Left ventricle myocardium superior (tissue), 1 donor: ENCODE results near the gene RANBP3L. TPM values are rescaled to one million over a fixed set of nuclear protein-coding genes. Genes with fewer than 3 reads are reported as not detected.
A peak's percentile ranks its signal among the peaks of the same experiment; 100 is the strongest.
"Not testable (repeated sequence)": the region's sequence is repeated elsewhere in the genome, so short reads cannot be mapped to it uniquely, and the experiment has no call there.

Experiments used
- ATAC-seq: fragments of 200-7000 bp; cut with Tn5 transposase; one replicate; pipeline ENCODE4 v1.9.1; 2020; ENCODE audit warnings: mild to moderate bottlenecking, moderate library complexity
- DNase-seq: peaks from one replicate; pipeline ENCODE4 v3.0.0-alpha.2; 2020
- intact Hi-C: fragments of 100-400 bp; cut with micrococcal nuclease; formaldehyde crosslinking; loops from one replicate; pipeline ENCODE4 v1.11.0; 2022
- total RNA-seq: library from RNA; stranded (reverse); fragmentation: NEBNext Ultra II Directional; extraction: Animal tissue kit (Norgen Biotek cat#: 25700); gene quantifications from one replicate; pipeline ENCODE4 v1.2.1, GENCODE V29; 2021
- donor health status: DM: no; HTN: yes; CAD: no; lungs with severe emphysema.

RANBP3L gene
- total RNA-seq, 1 donor from 2014 or later: 0.50 TPM

DNA sequence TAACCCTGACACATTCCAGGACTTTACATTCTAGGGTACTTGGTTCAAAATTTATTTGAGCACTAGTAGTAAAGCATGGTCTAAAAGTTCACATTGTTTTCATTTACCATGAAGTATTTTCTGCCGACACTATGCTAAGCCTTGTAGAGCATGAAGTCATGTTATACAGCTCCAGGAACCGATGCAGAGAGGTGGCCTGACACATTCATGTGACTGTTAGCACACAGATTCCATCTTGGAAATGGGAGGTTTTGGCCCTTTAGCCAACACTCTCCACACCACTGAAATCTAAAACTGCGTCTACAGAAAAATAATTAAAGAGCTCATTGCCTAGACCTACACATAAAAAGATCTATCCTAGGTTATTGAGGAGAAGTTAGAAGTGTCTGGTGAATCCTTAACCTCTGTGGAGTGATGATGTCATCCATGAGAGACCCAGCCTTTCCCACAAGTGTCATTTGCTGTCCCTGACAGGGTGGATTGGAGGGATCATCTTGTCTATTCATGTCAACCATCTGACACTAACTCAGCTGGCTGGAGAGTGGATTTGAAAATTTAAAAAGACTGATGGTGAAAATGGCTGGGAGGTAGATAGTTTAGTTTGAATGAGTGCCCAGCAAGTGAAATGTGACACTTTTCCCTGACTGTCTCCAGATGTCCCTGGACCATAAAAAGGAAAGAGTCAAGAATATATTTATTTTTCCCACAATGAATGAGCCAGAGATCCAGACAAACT lies 1.3 kb downstream of the RANBP3L start:
- no peak for DNase-seq
- intact Hi-C loops: no loop called here
- peak; percentile 6 for ATAC-seq

- intact Hi-C loops: no loop called here
- ATAC-seq (no peak), DNase-seq (no peak)
These were observed 3.1 kb downstream of the RANBP3L start for GRCh38 chr5:36298552-36298951.

DNA sequence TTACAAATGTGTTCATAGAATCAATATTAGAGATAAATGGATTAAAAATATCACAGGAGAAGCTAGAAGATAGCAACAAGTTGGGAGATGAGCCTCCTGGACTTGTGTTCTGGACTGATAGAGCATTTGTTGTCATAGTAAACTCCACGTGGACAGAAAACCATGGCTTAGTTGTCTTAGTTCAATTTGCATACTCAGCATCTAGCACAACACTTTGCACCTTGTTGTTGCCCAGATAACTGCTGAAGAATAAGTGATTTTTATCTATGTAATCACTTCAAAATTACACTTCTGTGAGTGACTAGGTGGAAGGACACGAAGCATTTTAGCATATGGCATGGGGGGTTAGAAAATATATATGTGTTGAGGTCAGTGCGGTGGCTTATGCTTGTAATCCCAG lies 4.0 kb downstream of the RANBP3L start:
- intact Hi-C loops: no loop called here
- ATAC-seq: no peak

DNA sequence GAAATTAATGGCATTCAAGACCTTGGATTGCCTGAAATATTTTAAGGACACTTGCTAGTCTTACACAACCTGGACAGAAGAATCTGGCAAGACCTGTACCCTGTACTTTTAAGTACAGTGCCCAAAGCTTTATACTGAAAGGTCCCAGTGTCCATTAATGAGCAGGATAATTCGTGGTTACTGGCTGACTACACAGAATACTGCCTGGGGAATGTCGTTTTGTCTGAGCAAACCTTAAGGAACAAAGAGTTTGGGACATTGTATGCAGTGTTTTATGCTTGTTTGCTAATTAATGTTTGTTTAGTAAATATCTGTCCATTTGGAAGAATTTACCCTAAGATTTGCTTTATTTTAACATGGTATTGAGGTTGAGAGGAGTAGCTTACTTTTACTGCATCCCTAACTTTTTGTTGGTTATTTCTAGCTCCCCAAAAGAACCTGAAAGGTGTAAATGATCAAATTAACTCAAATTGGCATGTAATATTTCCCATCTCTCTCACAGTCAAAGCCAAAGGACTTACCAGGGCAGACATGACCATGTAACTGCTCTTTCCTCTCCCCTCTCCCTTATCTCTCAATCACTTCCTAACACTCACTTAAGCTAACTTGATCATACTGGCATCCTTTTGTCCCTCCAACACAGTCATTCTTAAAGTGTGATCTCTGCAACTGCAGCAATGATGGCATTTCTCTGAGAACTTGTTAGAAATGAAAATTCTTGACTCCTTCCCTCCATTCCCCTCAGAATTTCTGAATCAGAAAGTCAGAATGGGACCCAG lies 15.7 kb downstream of the RANBP3L start:
- DNase-seq (no peak), ATAC-seq (no peak)
- intact Hi-C loops: no loop called here

More for the DNA sequence above, 4.0 kb downstream of the RANBP3L start:
- DNase-seq: no peak

- ATAC-seq, DNase-seq, intact Hi-C loops: not testable (repeated sequence)
These were observed 17.9 kb downstream of the RANBP3L start for GRCh38 chr5:36283775-36284174.

GRCh38 chr5:36281626-36282025 lies 20.1 kb downstream of the RANBP3L start:
- intact Hi-C loops: no loop called here
- ATAC-seq (no peak), DNase-seq (no peak)

DNA sequence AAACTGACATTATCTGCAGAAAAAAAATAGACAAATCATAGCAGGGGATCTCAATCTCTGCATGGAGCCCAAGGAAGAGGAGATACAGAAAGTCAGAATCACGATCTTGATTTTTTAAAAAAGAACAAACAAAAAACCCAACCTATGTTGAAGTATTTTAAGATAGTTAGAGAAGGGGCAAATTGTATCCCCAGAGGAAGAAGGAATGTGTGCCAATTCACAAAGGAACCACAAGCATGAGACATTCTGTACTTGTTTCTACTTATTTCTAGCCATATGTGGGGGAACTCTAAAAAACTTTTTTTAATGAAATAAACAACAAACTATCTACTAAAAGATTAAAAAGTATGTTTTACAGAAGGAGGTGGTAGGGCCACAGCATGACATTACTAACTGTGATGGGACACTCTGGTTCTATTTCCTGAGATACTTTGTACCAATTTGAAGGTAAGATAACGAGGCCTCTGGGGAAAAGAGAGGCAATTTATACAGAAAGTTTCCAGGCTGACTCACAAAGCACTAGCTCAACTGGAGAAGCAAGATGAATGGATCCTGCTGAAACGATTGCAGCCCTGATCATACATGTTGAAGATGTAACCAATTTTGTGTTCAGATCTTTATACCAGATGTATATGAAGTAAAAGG lies 22.5 kb downstream of the RANBP3L start:
- intact Hi-C loops: no loop called here
- ATAC-seq (no peak), DNase-seq (no peak)

GRCh38 chr5:36277521-36278176 lies 24.1 kb downstream of the RANBP3L start:
- ATAC-seq (no peak), DNase-seq (no peak)
- intact Hi-C loops: no loop called here

DNA sequence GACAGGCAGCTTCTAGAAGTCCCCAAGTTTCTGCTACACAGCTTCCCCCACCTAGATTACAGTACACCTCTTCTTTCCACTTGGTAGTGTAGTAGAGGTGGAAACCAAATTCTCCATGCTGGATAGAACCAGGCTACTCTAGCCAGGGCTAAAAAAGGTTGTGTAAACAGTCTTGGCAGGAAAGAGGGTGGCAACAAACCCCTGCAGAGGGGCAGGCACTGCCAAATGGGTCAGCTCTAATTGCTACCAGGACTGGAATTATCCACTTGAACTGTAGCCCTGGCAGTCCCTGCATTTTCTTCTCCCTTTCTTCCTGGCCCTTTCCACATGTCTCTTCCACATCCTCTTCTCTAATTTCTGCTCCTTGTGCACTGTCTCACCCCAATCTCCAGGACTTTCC lies 24.8 kb downstream of the RANBP3L start:
- DNase-seq (peak; percentile 36), ATAC-seq (peak; percentile 95)
- intact Hi-C loops: no loop called here

GRCh38 chr5:36273809-36274526 lies 27.7 kb downstream of the RANBP3L start:
- no peak for DNase-seq
- intact Hi-C loops: no loop called here
- ATAC-seq: peak; percentile 36

DNA sequence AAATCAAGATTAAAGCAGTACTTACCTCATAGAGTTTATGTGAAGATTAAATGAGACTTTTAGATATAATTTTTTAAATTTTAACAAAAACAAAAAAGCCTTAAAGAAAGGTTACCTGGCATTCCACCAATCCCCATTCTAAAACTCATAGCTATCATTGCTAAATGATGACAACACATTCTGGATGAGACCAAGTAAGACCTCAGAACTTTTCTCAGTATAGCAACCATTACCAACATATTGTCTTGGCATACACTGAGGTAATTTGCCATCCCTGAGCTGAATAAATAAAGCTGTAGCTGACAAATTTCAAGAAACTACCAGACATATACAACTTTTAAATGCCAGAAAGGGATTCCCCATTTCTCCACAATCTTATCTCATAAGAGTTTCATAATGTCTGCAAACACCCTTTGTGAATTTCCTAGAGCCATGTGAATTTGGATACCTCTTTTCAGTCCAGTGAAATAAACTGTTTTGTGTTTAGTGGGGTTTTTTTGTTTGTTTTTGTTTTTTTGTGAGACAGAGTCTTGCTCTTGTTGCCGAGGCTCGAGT lies 29.5 kb downstream of the RANBP3L start:
- intact Hi-C loops: no loop called here
- no peak for ATAC-seq

DNA sequence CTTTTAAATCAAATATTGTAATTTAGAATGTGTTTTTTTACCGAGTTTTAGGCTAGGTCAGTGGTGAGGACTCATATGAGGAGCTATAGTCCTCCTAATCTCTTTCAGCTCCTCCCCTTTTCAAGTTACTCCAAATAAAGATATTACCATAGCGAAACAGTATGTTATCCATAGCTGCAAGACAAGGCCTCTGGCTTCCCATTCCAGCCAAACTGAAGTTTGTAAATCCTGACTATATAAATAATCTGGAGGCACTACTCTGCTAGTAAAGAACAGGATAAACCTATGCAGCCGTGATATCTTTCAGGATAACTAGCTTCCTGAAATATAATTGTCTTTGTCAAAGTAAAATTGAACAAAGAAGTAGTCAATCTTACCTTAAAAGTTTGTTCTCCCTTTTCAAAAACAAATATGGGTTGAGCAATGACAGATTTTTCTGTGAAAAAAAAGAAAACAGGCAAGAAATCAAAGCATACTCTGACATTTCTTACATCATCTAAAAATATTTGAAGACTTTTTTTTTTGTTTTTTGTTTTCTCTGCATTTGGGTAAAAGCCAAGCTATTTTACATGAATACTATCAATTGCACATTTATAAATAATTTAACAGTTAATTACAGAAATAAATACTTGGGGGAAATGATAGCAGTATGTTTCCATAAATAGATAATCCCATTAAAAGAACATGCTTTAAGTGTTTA lies 30.7 kb downstream of the RANBP3L start:
- intact Hi-C loops: no loop called here

More for the DNA sequence above, 29.5 kb downstream of the RANBP3L start:
- no peak for DNase-seq

DNA sequence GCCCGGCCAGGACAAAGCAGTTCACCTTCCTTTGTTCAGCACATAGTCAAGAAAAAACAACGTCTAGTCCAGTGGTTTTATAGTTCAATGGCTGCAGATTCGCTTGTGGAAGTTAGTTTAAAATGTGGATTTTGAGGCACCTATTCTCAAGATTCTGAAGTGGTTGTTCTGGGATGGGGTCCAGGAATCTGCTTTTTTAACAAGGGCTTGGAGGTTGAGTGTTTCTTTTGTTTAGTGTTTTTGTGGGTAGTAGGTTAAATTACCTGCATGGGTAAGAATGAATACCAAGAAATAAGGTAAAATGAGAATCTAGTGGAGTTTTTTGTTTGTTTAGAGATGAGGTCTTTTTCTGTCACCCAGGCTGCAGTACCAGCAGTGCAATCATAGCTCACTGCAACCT lies 31.5 kb downstream of the RANBP3L start:
- intact Hi-C loops: no loop called here
- ATAC-seq (no peak), DNase-seq (no peak)

More for the DNA sequence above, 30.7 kb downstream of the RANBP3L start:
- no peak for ATAC-seq
- no peak for DNase-seq

DNA sequence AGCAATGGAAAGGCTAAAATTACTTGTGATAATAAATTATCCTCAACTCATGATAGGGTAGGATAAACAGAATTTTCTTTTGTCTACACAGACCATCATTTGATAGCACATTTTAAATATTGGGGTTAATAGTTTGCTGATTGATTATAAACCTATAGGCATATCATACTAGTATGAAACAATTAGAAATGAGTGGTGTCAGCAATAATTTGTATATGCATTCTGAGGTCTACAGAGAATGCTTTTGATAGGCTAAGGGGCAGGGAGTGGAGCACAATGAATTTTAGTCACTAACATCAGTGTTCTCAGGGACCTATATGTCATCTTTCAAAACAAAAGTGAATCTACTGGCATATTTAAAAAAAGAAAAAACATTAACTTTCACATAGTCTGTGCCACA lies 32.2 kb downstream of the RANBP3L start:
- no peak for DNase-seq
- intact Hi-C loops: loop anchor here (5.0 to 10.0 kb wide), 2 partner anchors 38 to 125 kb away; no protein-coding TSS in a partner anchor
- no peak for ATAC-seq

- intact Hi-C loops: loop anchor here (5.0 to 10.0 kb wide), 2 partner anchors 39 to 127 kb away; no protein-coding TSS in a partner anchor
- DNase-seq (no peak), ATAC-seq (no peak)
These were observed 33.8 kb downstream of the RANBP3L start for GRCh38 chr5:36267905-36268304.

DNA sequence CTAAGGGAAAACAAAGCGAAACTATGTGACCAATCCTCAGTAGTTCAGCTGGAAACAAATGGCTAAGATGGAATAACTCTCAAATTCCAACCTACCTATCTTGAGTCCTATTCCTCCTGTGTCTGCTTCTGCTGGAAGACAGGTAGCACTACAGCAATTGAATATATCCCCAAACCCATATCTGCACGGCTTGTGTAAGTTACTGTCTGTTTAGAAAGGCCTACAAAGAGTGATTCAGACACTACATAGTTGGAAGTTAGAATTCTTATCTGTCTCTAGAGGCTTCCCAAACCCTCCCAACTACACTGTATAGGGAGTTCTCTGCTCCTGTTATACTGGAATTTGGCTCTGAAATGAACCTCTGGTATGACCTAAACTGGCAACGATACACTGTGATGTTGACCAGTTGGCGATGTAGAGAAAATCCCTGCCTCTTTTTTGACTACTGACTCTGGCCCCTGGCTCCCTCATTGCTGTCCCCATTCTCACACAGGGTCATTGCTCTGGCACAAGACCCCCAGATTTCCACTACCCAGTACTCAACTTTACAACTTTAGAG lies 37.4 kb downstream of the RANBP3L start:
- intact Hi-C loops: loop anchor here (10.0 kb wide), 1 partner anchor 131 kb away; no protein-coding TSS in a partner anchor
- ATAC-seq: no peak
- no peak for DNase-seq

DNA sequence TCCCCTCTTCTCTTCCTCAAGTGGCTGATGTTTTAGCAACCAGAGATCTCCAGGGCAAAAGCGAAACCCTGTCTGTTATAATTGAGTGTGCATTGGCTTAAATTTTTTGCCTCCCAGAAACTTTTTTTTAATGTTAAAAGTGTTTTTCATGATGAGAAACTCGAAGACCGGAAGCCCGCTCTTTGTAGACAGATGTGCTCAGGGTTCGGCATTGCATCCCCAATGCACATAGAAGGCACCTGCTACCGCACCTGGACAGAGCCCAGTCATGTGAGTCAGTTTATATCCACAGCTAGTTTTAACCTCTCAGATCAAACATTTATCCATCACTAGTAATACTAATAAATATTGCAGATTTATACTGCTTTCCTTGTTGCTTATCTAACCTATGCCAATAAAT lies 40.5 kb downstream of the RANBP3L start:
- DNase-seq (no peak), ATAC-seq (no peak)
- intact Hi-C loops: loop anchor here (10.0 kb wide), 1 partner anchor 134 kb away; no protein-coding TSS in a partner anchor
